ENCODE data around the gene SCG3. TPM values are rescaled to one million over a fixed set of nuclear protein-coding genes. Genes with fewer than 3 reads are reported as not detected.
A peak's percentile ranks its signal among the peaks of the same experiment; 100 is the strongest.
"Not testable (repeated sequence)": the region's sequence is repeated elsewhere in the genome, so short reads cannot be mapped to it uniquely, and the experiment has no call there.

Gene SCG3
- 37.4 TPM for polyA plus RNA-seq (2013, experiment 1 of 2)
- polyA plus RNA-seq (2013, experiment 2 of 2): 35.0 TPM

- Histone ChIP-seq H3K9ac (ENCODE audit: low read depth, low read length) (peak within 1 kb of the TSS; percentile 65), H3K9me3 (ENCODE audit: insufficient read depth, low read depth, low read length) (no peaks in the 10 kb centered on the region), H3K4me3 (ENCODE audit: low read length) (peak within 1 kb of the TSS; percentile 82), H3K27ac (ENCODE audit: low read depth, low read length) (peak within 1 kb of the TSS; percentile 85; the same call in 1 of the 2 replicates), H3K4me1 (ENCODE audit: insufficient read depth, low read length) (peaks cover 6% of the 10 kb centered on the region; the same call in 1 of the 2 replicates), H3K27me3 (ENCODE audit: insufficient read depth, low read length) (peaks cover 3% of the 10 kb centered on the region; the same call in 1 of the 2 replicates), H3K36me3 (ENCODE audit: insufficient read depth, low read length) (no peaks in the 10 kb centered on the region)
- under 1% methylated on average over 37 of the region's 38 CpGs for WGBS
Measured at GRCh38 chr15:51681303-51681963, at the start of gene SCG3. Gene SCG3, plus strand, starts transcription at chr15:51681503. Its CDS starts 253 bp downstream, at chr15:51681756.

- Histone ChIP-seq H3K27ac (ENCODE audit: low read depth, low read length) (no peak overlapping the region), H3K4me3 (ENCODE audit: low read length) (no peak overlapping the region), H3K9me3 (ENCODE audit: insufficient read depth, low read depth, low read length) (no peaks in the 10 kb centered on the region), H3K27me3 (ENCODE audit: insufficient read depth, low read length) (peaks cover 29% of the 10 kb centered on the region), H3K36me3 (ENCODE audit: insufficient read depth, low read length) (no peaks in the 10 kb centered on the region), H3K4me1 (ENCODE audit: insufficient read depth, low read length) (no peaks in the 10 kb centered on the region), H3K9ac (ENCODE audit: low read depth, low read length) (no peak overlapping the region)
- WGBS: 84% methylated on average over 3 of the region's 3 CpGs
Measured at GRCh38 chr15:51634591-51635198, 46.6 kb upstream of the SCG3 start.

GRCh38 chr15:51641490-51642130 lies 39.7 kb upstream of the SCG3 start:
- Histone ChIP-seq H3K9ac (ENCODE audit: low read depth, low read length) (no peak overlapping the region), H3K9me3 (ENCODE audit: insufficient read depth, low read depth, low read length) (no peaks in the 10 kb centered on the region), H3K4me3 (ENCODE audit: low read length) (no peak overlapping the region), H3K4me1 (ENCODE audit: insufficient read depth, low read length) (no peaks in the 10 kb centered on the region), H3K36me3 (ENCODE audit: insufficient read depth, low read length) (no peaks in the 10 kb centered on the region), H3K27ac (ENCODE audit: low read depth, low read length) (no peak overlapping the region), H3K27me3 (ENCODE audit: insufficient read depth, low read length) (peaks cover 5% of the 10 kb centered on the region)
- WGBS: 98% methylated on average over 4 of the region's 4 CpGs

GRCh38 chr15:51642696-51643095 lies 38.6 kb upstream of the SCG3 start:
- Histone ChIP-seq H3K27me3 (ENCODE audit: insufficient read depth, low read length) (peaks cover 5% of the 10 kb centered on the region), H3K4me3 (ENCODE audit: low read length) (no peak overlapping the region), H3K27ac (ENCODE audit: low read depth, low read length) (no peak overlapping the region), H3K4me1 (ENCODE audit: insufficient read depth, low read length) (no peaks in the 10 kb centered on the region), H3K9me3 (ENCODE audit: insufficient read depth, low read depth, low read length) (no peaks in the 10 kb centered on the region), H3K9ac (ENCODE audit: low read depth, low read length) (no peak overlapping the region), H3K36me3 (ENCODE audit: insufficient read depth, low read length) (no peaks in the 10 kb centered on the region)
- WGBS: 85% methylated on average over 1 of the region's 1 CpG

GRCh38 chr15:51647128-51647562 lies 34.2 kb upstream of the SCG3 start:
- Histone ChIP-seq H3K27ac (ENCODE audit: low read depth, low read length) (no peak overlapping the region), H3K27me3 (ENCODE audit: insufficient read depth, low read length) (no peaks in the 10 kb centered on the region), H3K4me1 (ENCODE audit: insufficient read depth, low read length) (no peaks in the 10 kb centered on the region), H3K4me3 (ENCODE audit: low read length) (no peak overlapping the region), H3K9me3 (ENCODE audit: insufficient read depth, low read depth, low read length) (no peaks in the 10 kb centered on the region), H3K36me3 (ENCODE audit: insufficient read depth, low read length) (no peaks in the 10 kb centered on the region), H3K9ac (ENCODE audit: low read depth, low read length) (no peak overlapping the region)
- WGBS: 80% methylated on average over 3 of the region's 3 CpGs

- not testable (repeated sequence) for H3K4me3 ChIP-seq (ENCODE audit: low read length); H3K4me1 ChIP-seq (ENCODE audit: insufficient read depth, low read length); H3K27ac ChIP-seq (ENCODE audit: low read depth, low read length); H3K36me3 ChIP-seq (ENCODE audit: insufficient read depth, low read length); H3K9me3 ChIP-seq (ENCODE audit: insufficient read depth, low read depth, low read length); H3K27me3 ChIP-seq (ENCODE audit: insufficient read depth, low read length); H3K9ac ChIP-seq (ENCODE audit: low read depth, low read length)
- WGBS: no CpG with 5 or more reads among the region's 1 CpG
Measured at GRCh38 chr15:51648101-51648500, 33.2 kb upstream of the SCG3 start.

- WGBS: 69% methylated on average over 2 of the region's 4 CpGs
- not testable (repeated sequence) for H3K36me3 ChIP-seq (ENCODE audit: insufficient read depth, low read length)
Measured at GRCh38 chr15:51648643-51649042, 32.7 kb upstream of the SCG3 start.

GRCh38 chr15:51649659-51650521 lies 31.4 kb upstream of the SCG3 start:
- Histone ChIP-seq H3K9me3 (ENCODE audit: insufficient read depth, low read depth, low read length) (no peaks in the 10 kb centered on the region), H3K27me3 (ENCODE audit: insufficient read depth, low read length) (no peaks in the 10 kb centered on the region), H3K27ac (ENCODE audit: low read depth, low read length) (no peak overlapping the region), H3K4me3 (ENCODE audit: low read length) (no peak overlapping the region), H3K9ac (ENCODE audit: low read depth, low read length) (no peak overlapping the region), H3K36me3 (ENCODE audit: insufficient read depth, low read length) (no peaks in the 10 kb centered on the region), H3K4me1 (ENCODE audit: insufficient read depth, low read length) (no peaks in the 10 kb centered on the region)
- whole genome bisulfite sequencing: no CpG with 5 or more reads among the region's 4 CpGs

More at GRCh38 chr15:51648643-51649042, 32.7 kb upstream of the SCG3 start:
- not testable (repeated sequence) for H3K27ac ChIP-seq (ENCODE audit: low read depth, low read length); H3K9me3 ChIP-seq (ENCODE audit: insufficient read depth, low read depth, low read length); H3K27me3 ChIP-seq (ENCODE audit: insufficient read depth, low read length); H3K9ac ChIP-seq (ENCODE audit: low read depth, low read length); H3K4me3 ChIP-seq (ENCODE audit: low read length); H3K4me1 ChIP-seq (ENCODE audit: insufficient read depth, low read length)

- Histone ChIP-seq H3K9me3 (ENCODE audit: insufficient read depth, low read depth, low read length) (0 out of 2 replicates have a peak, but pooled peaks cover 2% of the 10 kb centered on the region), H3K27me3 (ENCODE audit: insufficient read depth, low read length) (no peaks in the 10 kb centered on the region), H3K4me3 (ENCODE audit: low read length) (no peak overlapping the region), H3K9ac (ENCODE audit: low read depth, low read length) (no peak overlapping the region), H3K4me1 (ENCODE audit: insufficient read depth, low read length) (no peaks in the 10 kb centered on the region), H3K27ac (ENCODE audit: low read depth, low read length) (no peak overlapping the region), H3K36me3 (ENCODE audit: insufficient read depth, low read length) (no peaks in the 10 kb centered on the region)
- WGBS: 94% methylated on average over 5 of the region's 5 CpGs
Measured at GRCh38 chr15:51652084-51652668, 29.1 kb upstream of the SCG3 start.

- H3K4me3 ChIP-seq (ENCODE audit: low read length); H3K9ac ChIP-seq (ENCODE audit: low read depth, low read length); H3K27ac ChIP-seq (ENCODE audit: low read depth, low read length); H3K27me3 ChIP-seq (ENCODE audit: insufficient read depth, low read length); H3K4me1 ChIP-seq (ENCODE audit: insufficient read depth, low read length); H3K9me3 ChIP-seq (ENCODE audit: insufficient read depth, low read depth, low read length); H3K36me3 ChIP-seq (ENCODE audit: insufficient read depth, low read length): not testable (repeated sequence)
- WGBS: 95% methylated on average over 24 of the region's 24 CpGs
Measured at GRCh38 chr15:51655401-51656057, 25.8 kb upstream of the SCG3 start.
